NCI-H2227 (cell line): ENCODE measurements around the gene KRTAP10-6.
A peak's percentile ranks its signal among the peaks of the same experiment; 100 is the strongest.
"Not testable (repeated sequence)": the region's sequence is repeated elsewhere in the genome, so short reads cannot be mapped to it uniquely, and the experiment has no call there.

ENCODE experiments used
- DNase-seq: peaks from one replicate; lab custom pipeline; 2025; ENCODE audit not compliant: unreplicated experiment; lab: John Stamatoyannopoulos, UW

KRTAP10-6 gene

GRCh38 chr21:44579833-44580144, 12.5 kb downstream of the KRTAP10-6 start:
- no peak for DNase-seq

- DNase-seq, result no peak
Observed at GRCh38 chr21:44579056-44579832, 13.1 kb downstream of the KRTAP10-6 start.

GRCh38 chr21:44578371-44579055, 13.8 kb downstream of the KRTAP10-6 start:
- DNase-seq, result no peak

- no peak for DNase-seq
Observed at GRCh38 chr21:44576025-44576420, 16.3 kb downstream of the KRTAP10-6 start.

GRCh38 chr21:44575307-44576024, 16.8 kb downstream of the KRTAP10-6 start:
- no peak for DNase-seq

- DNase-seq, result peak; percentile 61
Observed at GRCh38 chr21:44574457-44575306, 17.6 kb downstream of the KRTAP10-6 start.

GRCh38 chr21:44573630-44574456, 18.5 kb downstream of the KRTAP10-6 start, which contains the start of gene KRTAP10-4:
TSS of gene KRTAP10-4 (plus strand) at chr21:44573729. CDS start at chr21:44573759, 30 bp downstream.
- DNase-seq, result not testable (repeated sequence)

GRCh38 chr21:44572959-44573583, 19.2 kb downstream of the KRTAP10-6 start:
- no peak for DNase-seq

- no peak for DNase-seq
Observed at GRCh38 chr21:44571844-44572782, 20.2 kb downstream of the KRTAP10-6 start.

GRCh38 chr21:44571296-44571695, 21.0 kb downstream of the KRTAP10-6 start:
- DNase-seq, result no peak

- no peak for DNase-seq
Observed at GRCh38 chr21:44569861-44570517, 22.3 kb downstream of the KRTAP10-6 start.

- no peak for DNase-seq
Observed at GRCh38 chr21:44568667-44569556, 23.4 kb downstream of the KRTAP10-6 start.

GRCh38 chr21:44568261-44568660, 24.0 kb downstream of the KRTAP10-6 start:
- DNase-seq, result no peak

- no peak for DNase-seq
Observed at GRCh38 chr21:44567481-44568171, 24.7 kb downstream of the KRTAP10-6 start.

- DNase-seq, result no peak
Observed at GRCh38 chr21:44566403-44566802, 25.9 kb downstream of the KRTAP10-6 start.

GRCh38 chr21:44564886-44565598, 27.3 kb downstream of the KRTAP10-6 start:
- DNase-seq, result no peak
